Lung (tissue), 12 donors: Measurements from ENCODE around the gene PDIA4. TPM values are rescaled to one million over a fixed set of nuclear protein-coding genes. Genes with fewer than 3 reads are reported as not detected.
A peak's percentile ranks its signal among the peaks of the same experiment; 100 is the strongest.

Experiments
- ATAC-seq: fragments of 200-7000 bp; cut with Tn5 transposase; one replicate; pipeline ENCODE4 v1.9.1; 2020; ENCODE audit warnings: moderate number of reproducible peaks; ENCODE audit not compliant: insufficient read depth, low FRiP score
- DNase-seq, 3 donors: peaks; one replicate each; pipeline ENCODE4 v3.0.0-alpha.2; 2013 to 2017
- H3K27ac ChIP-seq, 2 donors: one replicate each; pipeline ENCODE4 v1.5.1; 2013; ENCODE audit warnings: mild to moderate bottlenecking in 2 of 2, moderate library complexity in 2 of 2, control low read depth in 1 of 2, inconsistent platforms in 1 of 2, low read depth in 1 of 2, low read length in 1 of 2
- H3K27me3 ChIP-seq, 3 donors: one replicate each; pipeline ENCODE4 v1.5.1; 2013; ENCODE audit warnings: low read length in 2 of 3; ENCODE audit not compliant: control insufficient read depth in 3 of 3, insufficient read depth in 3 of 3
- H3K36me3 ChIP-seq, 4 donors: one replicate each; pipeline ENCODE4 v1.5.1; 2013; ENCODE audit warnings: low read length in 4 of 4, mild to moderate bottlenecking in 1 of 4, moderate library complexity in 1 of 4; ENCODE audit not compliant: control insufficient read depth in 4 of 4, insufficient read depth in 4 of 4
- H3K4me1 ChIP-seq, 5 donors: one replicate each; pipeline ENCODE4 v1.5.1; 2013; ENCODE audit warnings: low read length in 5 of 5, mild to moderate bottlenecking in 2 of 5, moderate library complexity in 1 of 5; ENCODE audit not compliant: control insufficient read depth in 5 of 5, insufficient read depth in 5 of 5
- H3K4me3 ChIP-seq: one replicate; pipeline ENCODE4 v1.5.1; 2013; ENCODE audit warnings: mild to moderate bottlenecking, control low read depth, moderate library complexity
- H3K9ac ChIP-seq, 2 donors: one replicate each; pipeline ENCODE4 v1.5.1; 2013; ENCODE audit warnings: low read length in 2 of 2, control low read depth in 1 of 2; ENCODE audit not compliant: insufficient read depth in 1 of 2
- H3K9me3 ChIP-seq, 4 donors: one replicate each; pipeline ENCODE4 v1.5.1; 2013; ENCODE audit warnings: low read length in 3 of 4, mild to moderate bottlenecking in 1 of 4, moderate library complexity in 1 of 4; ENCODE audit not compliant: control insufficient read depth in 4 of 4, insufficient read depth in 3 of 4
- WGBS, 2 donors: extraction: QIAGEN DNeasy Blood & Tissue Kit; methylation state at CpG; one replicate each; pipeline ENCODE4 v1.1.7; 2013; 5-methylcytosine and 5-hydroxymethylcytosine counted together
- polyA plus RNA-seq, 2 donors: library from polyadenylated mRNA; stranded (reverse); fragments of 200-250 nt; gene quantifications; one replicate each; pipeline ENCODE4 v1.2.1, GENCODE V29; 2013
- total RNA-seq, 2 donors: library from RNA; depleted of rRNA in 1 of 2; stranded (reverse); fragments of >200 nt in 1 of 2; gene quantifications; one replicate each; pipeline ENCODE4 v1.2.1, GENCODE V29; 2014 to 2021
- TF ChIP-seq, protein P1 (sequence below): IDR thresholded peaks from 2 replicates; pipeline ENCODE4 v1.5.1; 2012; ENCODE audit warnings: mild to moderate bottlenecking; ENCODE audit errors: control extremely low read depth, extremely low read depth
- donor health status: control.
- donor health status: control.
- donor health status: Bipolar disorder and iron deficiency.
- donor health status: healthy.
- donor health status: DM: yes; HTN: yes; CAD: no.

Gene PDIA4
- total and polyA plus RNA-seq, 4 donors = 48.6 to 213 (median 147) TPM

GRCh38 chr7:149074116-149074885 lies 46.0 kb upstream of the PDIA4 start:
- TF ChIP-seq, protein P1, sequence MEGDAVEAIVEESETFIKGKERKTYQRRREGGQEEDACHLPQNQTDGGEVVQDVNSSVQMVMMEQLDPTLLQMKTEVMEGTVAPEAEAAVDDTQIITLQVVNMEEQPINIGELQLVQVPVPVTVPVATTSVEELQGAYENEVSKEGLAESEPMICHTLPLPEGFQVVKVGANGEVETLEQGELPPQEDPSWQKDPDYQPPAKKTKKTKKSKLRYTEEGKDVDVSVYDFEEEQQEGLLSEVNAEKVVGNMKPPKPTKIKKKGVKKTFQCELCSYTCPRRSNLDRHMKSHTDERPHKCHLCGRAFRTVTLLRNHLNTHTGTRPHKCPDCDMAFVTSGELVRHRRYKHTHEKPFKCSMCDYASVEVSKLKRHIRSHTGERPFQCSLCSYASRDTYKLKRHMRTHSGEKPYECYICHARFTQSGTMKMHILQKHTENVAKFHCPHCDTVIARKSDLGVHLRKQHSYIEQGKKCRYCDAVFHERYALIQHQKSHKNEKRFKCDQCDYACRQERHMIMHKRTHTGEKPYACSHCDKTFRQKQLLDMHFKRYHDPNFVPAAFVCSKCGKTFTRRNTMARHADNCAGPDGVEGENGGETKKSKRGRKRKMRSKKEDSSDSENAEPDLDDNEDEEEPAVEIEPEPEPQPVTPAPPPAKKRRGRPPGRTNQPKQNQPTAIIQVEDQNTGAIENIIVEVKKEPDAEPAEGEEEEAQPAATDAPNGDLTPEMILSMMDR = no peak
- no peaks in the 10 kb centered on the region for H3K27me3 ChIP-seq

DNA sequence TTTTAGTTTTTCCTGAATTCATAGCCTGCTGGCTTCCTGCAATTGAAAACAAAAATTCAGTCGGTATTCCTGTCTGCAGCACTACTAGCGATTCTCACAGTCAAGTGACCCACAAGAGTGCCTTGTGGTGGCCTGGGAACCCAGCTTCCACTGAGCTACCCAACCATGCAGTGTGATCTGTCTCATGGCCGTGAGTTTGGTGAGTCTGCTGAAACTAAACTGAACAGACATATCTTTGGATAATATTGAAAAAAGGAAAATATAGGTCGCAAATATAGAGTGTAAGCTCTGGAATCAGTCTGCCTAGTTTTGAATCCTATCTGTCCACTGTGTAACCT lies 44.1 kb upstream of the PDIA4 start:
- ATAC-seq (no peak), DNase-seq (no peak)
- peak overlapping the region; percentile 32 to 68 for H3K27ac ChIP-seq
- no peaks in the 10 kb centered on the region for H3K27me3 ChIP-seq
- WGBS, 2 donors = 88 to 96% methylated on average over 4 of the region's 4 CpGs
- H3K9ac ChIP-seq = no peak overlapping the region
- no peaks in the 10 kb centered on the region for H3K9me3 ChIP-seq
- no peaks in the 10 kb centered on the region for H3K4me1 ChIP-seq
- TF ChIP-seq, protein P1 = no peak
- peaks cover 2 to 29% (median 3%) of the 10 kb centered on the region in 4 donors for H3K36me3 ChIP-seq
- no peak overlapping the region for H3K4me3 ChIP-seq

More at GRCh38 chr7:149074116-149074885, 46.0 kb upstream of the PDIA4 start:
- Histone ChIP-seq H3K4me3 (no peak overlapping the region), H3K36me3 (peaks cover 2 to 29% (median 3%) of the 10 kb centered on the region in 4 donors), H3K27ac (no peak overlapping the region), H3K9ac (no peak overlapping the region), H3K4me1 (no peaks in the 10 kb centered on the region), H3K9me3 (no peaks in the 10 kb centered on the region)
- WGBS, 2 donors = 57 to 74% methylated on average over 3 of the region's 3 CpGs
- ATAC-seq = no peak
- DNase-seq = no peak

DNA sequence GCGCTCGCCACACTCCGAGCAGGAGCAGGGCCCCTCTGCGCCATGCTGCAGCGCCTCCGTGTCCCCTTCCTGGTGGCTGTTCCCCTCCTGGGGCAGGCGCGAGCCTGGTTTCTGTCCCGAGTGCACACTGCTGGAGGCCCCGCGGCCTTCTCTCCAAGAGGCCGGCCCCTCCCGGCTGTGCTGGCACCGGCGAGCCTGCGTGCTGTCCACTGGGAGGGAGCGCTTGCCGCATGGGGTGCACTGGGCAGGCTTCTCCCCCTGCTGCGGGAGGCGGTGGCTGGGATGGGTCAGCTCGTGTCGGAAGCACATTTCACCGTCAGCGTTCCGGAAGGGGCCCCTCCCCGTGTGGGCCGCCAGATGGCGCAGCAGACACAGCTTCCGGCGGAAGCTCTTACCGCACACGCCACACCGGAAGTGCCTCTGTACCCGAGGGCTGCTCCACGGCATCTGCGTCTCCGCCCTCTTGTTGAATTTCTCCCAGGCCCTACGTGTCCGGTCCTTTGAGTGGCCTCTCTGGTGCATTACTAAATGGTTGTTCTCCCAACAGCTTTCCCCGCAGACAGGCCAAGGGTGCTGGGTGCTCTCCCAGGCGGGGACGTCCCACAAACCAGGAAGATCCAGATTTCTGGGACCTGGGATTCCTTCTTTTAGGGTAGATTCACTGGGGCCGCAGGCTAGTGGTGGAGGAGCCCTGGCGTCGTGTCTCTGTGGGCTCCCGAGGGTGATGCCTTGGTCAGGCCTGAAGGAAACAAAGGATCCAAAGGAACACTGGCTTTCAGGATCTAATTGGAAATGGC lies 43.5 kb upstream of the PDIA4 start:
- H3K36me3 ChIP-seq = peaks cover 1 to 29% (median 3%) of the 10 kb centered on the region in 4 donors

More for the DNA sequence above, 43.5 kb upstream of the PDIA4 start:
- ATAC-seq (peak; percentile 27), DNase-seq (peak in 2 of 3 donors; percentile 12 to 29)
- no peak overlapping the region for H3K4me3 ChIP-seq
- no peak overlapping the region for H3K9ac ChIP-seq
- no peaks in the 10 kb centered on the region for H3K9me3 ChIP-seq
- TF ChIP-seq, protein P1 = no peak
- H3K4me1 ChIP-seq = no peaks in the 10 kb centered on the region
- H3K27me3 ChIP-seq = no peaks in the 10 kb centered on the region
- peak overlapping the region; percentile 32 to 68 for H3K27ac ChIP-seq
- 78 to 82% methylated on average over 43 to 46 of the region's 46 CpGs for whole genome bisulfite sequencing, 2 donors
